ENCODE data around the gene RHOB.
"Not testable (repeated sequence)": the region's sequence is repeated elsewhere in the genome, so short reads cannot be mapped to it uniquely, and the experiment has no call there.

The RHOB gene

DNA sequence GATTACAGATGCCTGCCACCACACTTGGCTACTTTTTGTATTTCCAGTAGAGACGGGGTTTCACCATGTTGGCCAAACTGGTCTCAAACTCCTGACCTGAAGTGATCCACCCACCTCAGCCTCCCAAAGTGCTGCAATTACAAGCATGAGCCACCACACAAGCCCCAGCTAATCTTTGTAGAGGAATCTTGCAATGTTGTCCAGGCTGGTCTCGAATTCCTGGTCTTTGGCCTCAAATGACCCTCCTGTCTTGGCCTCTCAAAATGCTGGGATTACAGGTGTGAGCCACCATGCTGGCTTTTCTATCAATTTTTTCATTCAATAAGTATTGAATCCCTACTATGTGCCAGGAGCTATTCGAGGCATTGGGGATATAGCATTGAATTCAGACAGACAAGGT lies 46.2 kb downstream of the RHOB start:
- DNase-seq (ENCODE audit: low read depth in 2 of 2) = not testable (repeated sequence)

DNA sequence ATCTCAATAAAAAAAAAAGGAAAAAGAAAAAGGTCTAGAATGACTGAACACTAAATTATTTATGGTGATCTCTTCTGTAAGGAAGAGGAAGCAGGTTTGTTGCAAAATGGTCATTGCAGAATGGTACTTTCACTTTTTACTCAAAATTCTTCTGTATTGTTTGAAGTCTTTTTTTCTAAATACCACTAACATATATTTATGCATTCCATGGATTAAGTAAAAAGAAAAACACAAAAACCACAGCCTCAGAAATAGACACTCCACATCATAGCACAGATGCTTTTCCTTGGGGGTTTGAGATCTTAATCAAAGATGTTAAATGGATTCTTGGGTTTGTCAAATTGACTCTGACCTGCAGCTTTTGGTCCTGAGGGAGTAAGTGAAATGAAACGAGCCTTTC lies 47.4 kb downstream of the RHOB start:
- DNase-seq (ENCODE audit: low read depth in 2 of 2) = no peak

DNA sequence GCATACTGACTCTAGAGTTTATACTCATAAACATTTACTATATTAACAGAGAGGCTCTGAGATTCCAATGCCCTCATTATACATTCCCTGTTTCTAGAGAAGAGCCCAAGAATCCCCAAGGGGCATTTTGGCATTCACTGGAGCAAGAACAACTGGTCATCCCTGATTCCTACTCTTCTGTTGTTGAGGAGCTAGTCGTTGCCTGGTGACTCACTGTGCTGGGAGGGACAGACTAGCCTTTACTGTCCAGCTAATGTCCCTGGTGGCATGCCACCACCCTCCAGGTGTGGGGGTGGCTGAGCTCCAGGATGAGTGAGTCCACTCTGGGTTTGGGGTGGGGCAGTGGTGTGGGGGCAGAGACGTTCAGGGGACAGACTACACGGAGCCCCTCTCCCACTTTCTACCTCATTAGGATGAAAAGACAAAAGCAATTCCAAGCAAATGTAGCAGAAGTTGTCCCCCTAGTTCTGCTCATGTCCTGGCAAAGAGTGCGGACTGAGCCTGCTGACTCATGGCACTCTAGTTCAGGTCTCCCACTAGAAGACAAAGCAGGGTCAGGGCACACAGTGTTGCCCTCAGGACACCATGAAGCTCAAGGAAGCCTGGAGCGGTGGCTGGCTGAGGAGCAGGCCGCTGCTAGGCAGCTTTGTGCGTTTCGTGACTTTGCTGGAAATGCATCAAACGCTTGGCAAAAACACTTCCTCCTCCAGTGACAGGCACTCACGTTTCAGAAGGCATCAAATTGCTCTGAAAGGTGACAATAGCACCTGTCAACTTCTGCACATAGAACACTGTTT lies 49.4 kb downstream of the RHOB start:
- DNase-seq (ENCODE audit: low read depth in 2 of 2) = no peak

DNA sequence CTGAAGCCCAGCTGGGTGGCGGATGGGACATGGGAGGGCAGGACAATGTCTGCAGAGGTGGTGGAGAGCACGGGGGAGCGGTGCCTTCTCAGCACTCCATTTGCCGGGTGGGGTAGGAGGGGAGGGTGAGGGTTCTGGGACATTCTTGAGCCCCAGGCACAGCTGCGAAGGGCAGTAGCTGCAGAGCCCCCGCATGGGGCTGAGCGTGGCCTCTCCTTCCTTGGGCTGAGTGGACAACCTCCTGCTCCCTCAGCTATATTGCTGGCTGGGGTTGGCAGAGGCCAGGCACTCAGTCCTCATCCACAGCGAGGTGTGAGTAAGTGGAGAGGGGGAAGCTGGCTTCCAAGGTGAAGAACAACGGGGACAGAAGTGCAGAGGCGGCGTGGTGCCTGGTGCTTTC lies 50.1 kb downstream of the RHOB start:
- DNase-seq (ENCODE audit: low read depth in 2 of 2) = no peak

Measured in stimulated activated CD8-positive, alpha-beta memory T cell treated with anti-CD3 and anti-CD28 coated beads, Interleukin-15, amount 100 ng/mL, for 4 hours (primary cell).